HCT116 (cell line): Measurements from ENCODE around the gene SORBS1. TPM values are rescaled to one million over a fixed set of nuclear protein-coding genes. Genes with fewer than 3 reads are reported as not detected.

Source experiments
- ATAC-seq: fragments of 200-7000 bp; cut with Tn5 transposase; 2 replicates; pipeline ENCODE4 v1.9.1; 2020; ENCODE audit warnings: mild to moderate bottlenecking, moderate library complexity
- BruUV-seq: library from RNA; stranded (reverse); fragments of 400-500 nt; replicated peaks from 2 replicates; lab custom pipeline; 2021; lab: Mats Ljungman, UMichigan
- CTCF ChIA-PET: fragments of 300-600 bp; sonication (Branson Sonifier 250); formaldehyde crosslinking; loops from one replicate; lab custom pipeline; 2021; ENCODE audit warnings: antibody characterized with exemption; lab: Charles Lee
- POLR2A ChIA-PET: fragments of 300-600, 350-600 bp; sonication (Branson Sonifier 250); formaldehyde crosslinking; loops from one replicate; lab custom pipeline; 2021; ENCODE audit warnings: antibody characterized with exemption; lab: Charles Lee
- RAD21 ChIA-PET, 2 experiments: fragments of 300-600 bp; sonication (Branson Sonifier 250); formaldehyde crosslinking; loops; one replicate each; lab custom pipeline; 2023; ENCODE audit warnings: low total read pairs in 2 of 2; ENCODE audit not compliant: uncharacterized antibody in 2 of 2, unreplicated experiment in 2 of 2, low non-redundant PET in 1 of 2; lab: Charles Lee
- DNase-seq: peaks from one replicate; pipeline ENCODE4 v3.0.0-alpha.2; 2010; ENCODE audit warnings: low read depth, low spot score
- H2AFZ ChIP-seq: fragments of 200-600 bp; shearing (Covaris generic), sonication (generic); 2 replicates; pipeline ENCODE4 v1.6.1; 2017; ENCODE audit warnings: low read depth, mixed run types, mixed read lengths, antibody characterized with exemption, low read length; ENCODE audit not compliant: poor library complexity, severe bottlenecking
- H3K27ac ChIP-seq: 2 replicates; pipeline ENCODE4 v1.5.1; 2012; ENCODE audit warnings: low read depth, low read length
- H3K27me3 ChIP-seq: fragments of 200-600 bp; sonication (generic); 2 replicates; pipeline ENCODE4 v1.6.1; 2016; ENCODE audit warnings: mixed run types, low read length, mixed read lengths; ENCODE audit not compliant: insufficient read depth
- H3K36me3 ChIP-seq, 2 experiments: fragments of 200-500 bp in 1 of 2; fragments of 200-600 bp in 1 of 2; sonication (Bioruptor generic) in 1 of 2; sonication (generic) in 1 of 2; 2 replicates each; pipeline versions ENCODE4 v1.5.1 to v1.6.1; 2014 to 2016; ENCODE audit warnings: low read length in 2 of 2, inconsistent platforms in 1 of 2, mixed read lengths in 1 of 2, mixed run types in 1 of 2; ENCODE audit not compliant: insufficient read depth in 2 of 2, control insufficient read depth in 1 of 2
- H3K4me1 ChIP-seq, 2 experiments: fragments of 200-600 bp in 1 of 2; sonication (generic) in 1 of 2; 2 replicates each; pipeline versions ENCODE4 v1.5.1 to v1.6.1; 2012 to 2017; ENCODE audit warnings: low read length in 2 of 2, inconsistent platforms in 1 of 2, mild to moderate bottlenecking in 1 of 2, mixed read lengths in 1 of 2, mixed run types in 1 of 2, moderate library complexity in 1 of 2; ENCODE audit not compliant: insufficient read depth in 2 of 2, control insufficient read depth in 1 of 2
- H3K4me2 ChIP-seq: fragments of 200-600 bp; sonication (generic); 2 replicates; pipeline ENCODE4 v1.6.1; 2017; ENCODE audit warnings: mixed run types, low read length, mixed read lengths
- H3K4me3 ChIP-seq, 2 experiments: fragments of 200-600 bp in 1 of 2; sonication (generic) in 1 of 2; replicated peaks in 1 of 2; 2 replicates each; pipeline ENCODE4 v1.5.1; 2011 to 2016; ENCODE audit warnings: low read length in 2 of 2, control low read depth in 1 of 2, low read depth in 1 of 2, mild to moderate bottlenecking in 1 of 2, mixed read lengths in 1 of 2, mixed run types in 1 of 2
- H3K79me2 ChIP-seq: fragments of 200-600 bp; sonication (generic); 2 replicates; pipeline ENCODE4 v1.6.1; 2017; ENCODE audit warnings: mild to moderate bottlenecking, mixed run types, low read length, moderate library complexity, mixed read lengths; ENCODE audit not compliant: insufficient read depth
- H3K9ac ChIP-seq: fragments of 200-600 bp; sonication (generic); 2 replicates; pipeline ENCODE4 v1.6.1; 2016; ENCODE audit warnings: low read length, mixed read lengths
- H3K9me2 ChIP-seq: fragments of 200-600 bp; sonication (generic), shearing (Covaris generic); 2 replicates; pipeline ENCODE4 v1.6.1; 2017; ENCODE audit warnings: mixed run types, mild to moderate bottlenecking, moderate library complexity; ENCODE audit not compliant: insufficient read depth
- H3K9me3 ChIP-seq, 2 experiments: fragments of 200-500 bp in 1 of 2; fragments of 200-600 bp in 1 of 2; sonication (Bioruptor generic) in 1 of 2; sonication (generic) in 1 of 2; 2 replicates each; pipeline ENCODE4 v1.6.1; 2014 to 2017; ENCODE audit warnings: low read length in 2 of 2, mixed read lengths in 2 of 2, inconsistent platforms in 1 of 2, low read depth in 1 of 2, mild to moderate bottlenecking in 1 of 2, mixed run types in 1 of 2, moderate library complexity in 1 of 2; ENCODE audit not compliant: control insufficient read depth in 1 of 2, insufficient read depth in 1 of 2
- H4K20me1 ChIP-seq: fragments of 200-600 bp; sonication (generic), shearing (Covaris generic); 2 replicates; pipeline ENCODE4 v1.6.1; 2017; ENCODE audit warnings: mixed run types, mild to moderate bottlenecking, moderate library complexity; ENCODE audit not compliant: insufficient read depth
- CEBPB ChIP-seq: IDR thresholded peaks from 2 replicates; pipeline ENCODE4 v1.6.1; 2012; ENCODE audit warnings: low read depth
- CTCF ChIP-seq, 3 experiments: fragments of 200-600 bp in 1 of 3; sonication (generic) in 1 of 3; IDR thresholded peaks in 2 of 3; conservative IDR thresholded peaks in 1 of 3; 2 replicates each; pipeline ENCODE4 v1.5.1; 2012 to 2017; ENCODE audit warnings: low read depth in 2 of 3, low read length in 2 of 3, antibody characterized with exemption in 1 of 3, borderline replicate concordance in 1 of 3, control low read depth in 1 of 3, mild to moderate bottlenecking in 1 of 3, mixed read lengths in 1 of 3, mixed run types in 1 of 3, moderate library complexity in 1 of 3; ENCODE audit not compliant: insufficient read depth in 1 of 3
- EGR1 ChIP-seq: IDR thresholded peaks from 2 replicates; pipeline ENCODE4 v1.6.1; 2012; ENCODE audit warnings: low read depth
- ELF1 ChIP-seq: IDR thresholded peaks from 2 replicates; pipeline ENCODE4 v1.6.1; 2012; ENCODE audit warnings: low read depth, borderline replicate concordance
- EZH2 ChIP-seq: fragments of 200-600 bp; sonication (generic); IDR thresholded peaks from 2 replicates; pipeline ENCODE4 v1.6.1; 2017; ENCODE audit warnings: antibody characterized with exemption, mixed run types
- FOSL1 ChIP-seq: IDR thresholded peaks from 2 replicates; pipeline ENCODE4 v1.6.1; 2012; ENCODE audit warnings: low read depth
- POLR2A ChIP-seq: IDR thresholded peaks from 2 replicates; pipeline ENCODE4 v1.7.0; 2011; ENCODE audit warnings: borderline replicate concordance; ENCODE audit not compliant: insufficient read depth, insufficient read length; ENCODE audit errors: extremely low read depth
- POLR2AphosphoS5 ChIP-seq: IDR thresholded peaks from 2 replicates; pipeline ENCODE4 v1.6.1; 2011; ENCODE audit warnings: mild to moderate bottlenecking, low read depth, low read length, moderate library complexity
- RAD21 ChIP-seq: IDR thresholded peaks from 2 replicates; pipeline ENCODE4 v1.6.1; 2012; ENCODE audit warnings: low read depth, mild to moderate bottlenecking
- REST ChIP-seq: IDR thresholded peaks from 2 replicates; pipeline ENCODE4 v1.6.1; 2012; ENCODE audit warnings: low read depth
- SIN3A ChIP-seq: IDR thresholded peaks from 2 replicates; pipeline ENCODE4 v1.6.1; 2012; ENCODE audit warnings: low read depth
- TCF7L2 ChIP-seq: IDR thresholded peaks from 2 replicates; pipeline ENCODE4 v1.7.0; 2011; ENCODE audit warnings: borderline replicate concordance, inconsistent platforms; ENCODE audit not compliant: insufficient read depth, insufficient read length; ENCODE audit errors: extremely low read depth
- ZFX ChIP-seq: fragments of 450-650 bp; IDR thresholded peaks from 2 replicates; pipeline ENCODE4 v1.6.1; 2017
- ZNF274 ChIP-seq: fragments of 200-500 bp; sonication (Bioruptor generic); IDR thresholded peaks from 2 replicates; pipeline ENCODE4 v1.6.1; 2014; ENCODE audit warnings: mild to moderate bottlenecking, low read depth, low read length, inconsistent platforms
- intact Hi-C: fragments of 100-400 bp; cut with micrococcal nuclease; formaldehyde crosslinking; loops from 2 replicates; pipeline ENCODE4 v1.10.0; 2022
- total RNA-seq: library from RNA; stranded (reverse); gene quantifications from one replicate; pipeline ENCODE4 v1.2.1, GENCODE V29; 2021; ENCODE audit not compliant: unreplicated experiment

Gene SORBS1
- total RNA-seq, 1 experiment from 2014 or later = 3.4 TPM

- Histone ChIP-seq H3K9me3 (no peaks in the 10 kb centered on the region), H3K27me3 (no peaks in the 10 kb centered on the region), H3K27ac (no peak overlapping the region), H3K4me1 (peaks cover 0 to 6% of the 10 kb centered on the region in 2 experiments; a peak in 1 of 4 replicates), H3K4me3 (no peak overlapping the region), H2AFZ (no peak overlapping the region), H3K36me3 (no peaks in the 10 kb centered on the region), H3K4me2 (no peak overlapping the region)
- intact Hi-C loops = no loop called here
- RAD21 ChIA-PET = no interaction called here
- BruUV-seq = no TSS peak
- CTCF ChIA-PET = no interaction called here
- ATAC-seq = no peak
- TF ChIP-seq EGR1 = no peak
- TF ChIP-seq POLR2AphosphoS5 = no peak
- no peak for TF ChIP-seq ZNF274
- no peak for TF ChIP-seq EZH2
- no peak for TF ChIP-seq SIN3A
- TF ChIP-seq POLR2A = no peak
- TF ChIP-seq CTCF (IDR thresholded peaks at IDR 0.05 in 2 of 3, conservative IDR thresholded peaks at IDR 0.05 in 1 of 3; ENCODE audit: borderline replicate concordance in 1 of 3, insufficient read depth in 1 of 3, low read depth in 2 of 3, low read length in 2 of 3) = no peak
- no peak for TF ChIP-seq RAD21
- no peak for TF ChIP-seq REST
- no peak for TF ChIP-seq TCF7L2
- no peak for TF ChIP-seq CEBPB
- no peak for TF ChIP-seq ELF1
- TF ChIP-seq FOSL1 = no peak
- no peak for TF ChIP-seq ZFX
- TF ChIP-seq, all 23 proteins: peak for 0
- no peaks in the 10 kb centered on the region for H3K9me2 ChIP-seq
- no peak for DNase-seq
- POLR2A ChIA-PET = no interaction called here
- H3K9ac ChIP-seq = no peak overlapping the region
- no peaks in the 10 kb centered on the region for H4K20me1 ChIP-seq
- H3K79me2 ChIP-seq = no peaks in the 10 kb centered on the region
Observed at GRCh38 chr10:95517536-95518454, 43.4 kb downstream of the SORBS1 start.
